Measurements from ENCODE around the gene MYO1E.

Gene MYO1E

DNA sequence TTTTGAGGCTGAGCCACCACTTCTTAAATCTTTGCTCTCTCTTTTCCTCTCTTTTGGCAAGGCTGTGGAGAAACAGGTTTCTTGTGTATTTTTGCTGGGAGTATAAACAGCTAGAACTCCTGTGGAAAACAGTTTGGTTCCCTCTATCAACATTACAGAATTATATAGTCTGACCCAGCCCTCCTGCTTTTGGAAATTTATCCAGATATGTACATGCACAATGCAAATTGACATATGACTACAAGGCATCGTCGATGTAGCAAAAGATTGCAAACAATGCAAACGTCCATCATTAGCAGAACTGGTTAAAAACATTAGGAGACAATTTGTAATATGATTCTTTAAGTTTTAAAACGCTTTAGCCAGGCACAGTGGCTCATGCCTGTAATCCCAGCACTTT lies 12.5 kb upstream of the MYO1E start:
- no peak for DNase-seq

DNA sequence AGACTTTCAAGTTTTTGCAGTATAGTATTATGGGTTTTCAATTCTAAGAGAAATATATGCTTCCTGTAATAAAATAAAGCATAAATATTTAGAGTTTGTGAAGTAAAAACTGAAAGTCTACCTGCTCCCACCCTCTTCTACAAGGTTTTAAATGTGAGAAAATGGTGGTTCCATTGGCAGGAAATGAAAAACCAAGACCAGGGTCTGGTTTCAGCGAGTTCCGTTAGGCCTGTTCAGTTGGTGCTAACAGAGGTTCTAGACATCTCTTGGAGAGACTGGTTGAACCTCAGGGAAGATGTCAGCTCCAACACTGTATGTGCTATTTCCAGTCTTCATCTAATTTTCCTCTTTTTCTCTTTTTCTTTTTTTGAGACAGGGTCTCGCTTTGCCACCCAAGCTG lies 11.8 kb upstream of the MYO1E start:
- no peak for DNase-seq

DNA sequence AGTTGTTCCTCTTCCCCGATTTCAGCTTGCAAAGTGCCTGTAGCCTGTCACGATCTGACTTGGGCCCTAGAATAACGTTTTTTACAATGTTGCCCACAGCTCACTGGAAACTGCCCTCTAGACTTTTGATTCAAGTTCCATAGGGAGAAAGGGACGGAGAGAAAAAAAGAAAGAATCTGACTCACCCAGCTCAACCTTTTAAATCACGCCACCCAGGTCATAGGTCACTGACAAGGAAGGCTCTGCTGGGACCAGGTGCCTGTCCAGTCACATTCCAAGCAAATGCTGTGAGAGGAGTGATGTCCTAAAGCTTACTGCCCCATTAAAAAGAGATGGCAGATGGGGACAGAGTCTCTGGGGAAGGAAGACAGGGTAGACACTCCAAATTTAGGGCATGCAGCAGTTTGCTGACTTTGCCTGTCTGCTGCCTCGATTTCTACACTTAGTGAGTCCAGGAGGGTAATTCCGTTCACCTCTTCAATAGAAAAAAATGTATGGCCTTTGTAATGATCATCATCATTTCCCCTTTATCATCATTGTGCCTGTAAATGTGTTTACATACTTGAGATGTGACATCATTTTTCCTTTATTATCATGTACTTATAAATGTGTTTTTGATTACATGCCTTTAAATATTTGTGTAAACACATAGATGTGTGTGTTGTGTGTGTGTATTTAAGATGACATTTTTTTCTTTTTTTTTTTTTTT lies 8.4 kb upstream of the MYO1E start:
- no peak for DNase-seq

DNA sequence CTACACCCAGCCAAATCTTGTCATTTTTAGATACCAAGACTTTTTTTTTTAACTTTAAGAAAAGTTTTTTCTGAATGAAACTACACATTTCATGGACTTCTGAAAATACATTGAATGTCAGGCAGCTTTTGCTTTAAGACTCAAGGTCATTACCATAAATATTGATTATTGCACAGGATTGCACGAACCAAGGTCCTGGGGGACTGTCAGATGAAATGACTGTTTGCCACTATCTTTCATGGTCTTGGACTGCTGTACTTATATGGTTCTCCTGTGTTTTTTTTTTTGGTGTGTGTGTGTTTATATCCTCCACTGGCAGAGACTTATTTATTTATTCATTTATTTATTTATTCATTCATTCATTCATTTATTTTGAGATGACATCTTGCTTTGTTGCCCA lies 6.9 kb upstream of the MYO1E start:
- DNase-seq = no peak

DNA sequence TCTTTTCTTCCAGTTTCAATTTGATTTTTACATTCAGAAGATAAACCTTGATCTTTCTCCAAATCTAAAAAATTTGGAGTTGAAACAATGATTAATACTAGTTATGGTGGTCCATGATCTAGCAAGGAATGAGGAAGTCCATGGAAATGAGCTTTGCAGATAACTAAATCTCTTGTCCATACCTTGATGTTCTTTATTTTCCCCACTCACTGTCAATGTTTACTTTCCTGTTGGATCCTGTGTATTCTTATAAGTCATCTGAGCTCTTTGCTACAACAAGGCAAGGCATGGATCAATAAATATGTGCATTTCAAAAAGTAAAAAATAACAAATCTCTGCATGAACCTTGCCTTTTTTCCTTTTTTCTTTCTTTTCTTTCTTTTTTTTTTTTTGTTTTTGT lies 6.2 kb upstream of the MYO1E start:
- no peak for DNase-seq

DNA sequence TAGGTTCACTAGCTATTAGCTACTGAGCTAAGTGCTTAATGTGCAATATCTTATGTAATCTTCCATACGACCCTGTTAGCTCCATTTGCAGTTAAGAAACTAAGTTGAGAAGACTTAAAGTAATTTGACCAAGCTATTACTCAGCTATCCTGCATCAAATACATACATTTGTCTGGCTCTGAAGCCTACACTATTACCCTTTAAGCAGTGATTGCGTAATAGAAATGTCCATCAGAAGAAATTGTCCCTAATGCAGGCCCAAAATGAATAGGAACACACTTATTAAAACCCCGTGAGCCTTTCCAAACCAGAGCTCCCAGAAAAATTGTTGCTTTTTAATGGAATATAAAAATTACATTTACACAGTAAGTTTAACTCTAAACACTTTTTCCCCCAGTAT lies 5.3 kb upstream of the MYO1E start:
- DNase-seq = no peak

DNA sequence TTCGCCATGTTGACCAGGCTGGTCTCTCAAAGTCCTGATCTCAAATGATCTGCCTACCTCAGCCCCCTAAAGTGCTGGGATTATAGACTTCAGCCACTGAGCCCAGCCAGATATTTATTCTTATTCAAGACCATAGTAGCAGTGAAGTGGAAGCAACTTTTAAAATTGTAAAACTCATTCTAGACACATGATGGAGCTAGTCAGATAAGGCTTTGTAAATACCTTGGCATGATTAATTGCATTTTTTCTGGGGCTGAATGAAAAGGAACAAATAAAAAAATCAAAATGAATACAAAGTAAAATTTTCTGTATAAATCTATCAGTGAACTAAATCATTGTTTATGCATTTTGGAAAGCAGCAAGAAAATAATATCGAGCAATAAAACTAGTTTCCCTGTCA lies 4.1 kb upstream of the MYO1E start:
- no peak for DNase-seq

DNA sequence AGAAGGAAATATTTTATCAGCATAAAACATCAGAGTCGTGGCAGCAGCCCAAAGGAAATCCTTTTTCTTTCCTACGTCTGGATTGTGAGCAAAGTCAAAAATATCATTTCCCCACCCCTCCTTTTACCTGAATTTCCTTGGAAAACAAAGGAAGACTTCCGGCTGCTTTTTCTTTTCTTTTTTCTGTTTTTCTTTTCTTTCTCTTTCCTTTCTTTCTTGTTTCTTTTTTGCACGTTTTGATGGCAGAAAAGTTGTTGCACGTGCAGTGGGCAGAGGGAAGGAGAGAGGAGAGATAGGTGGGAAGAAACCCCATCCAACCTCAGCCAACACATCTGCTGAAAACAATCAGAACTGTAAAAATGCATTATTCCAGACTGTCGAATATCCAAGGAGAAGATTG lies 544 bp upstream of the MYO1E start:
- DNase-seq = no peak

DNA sequence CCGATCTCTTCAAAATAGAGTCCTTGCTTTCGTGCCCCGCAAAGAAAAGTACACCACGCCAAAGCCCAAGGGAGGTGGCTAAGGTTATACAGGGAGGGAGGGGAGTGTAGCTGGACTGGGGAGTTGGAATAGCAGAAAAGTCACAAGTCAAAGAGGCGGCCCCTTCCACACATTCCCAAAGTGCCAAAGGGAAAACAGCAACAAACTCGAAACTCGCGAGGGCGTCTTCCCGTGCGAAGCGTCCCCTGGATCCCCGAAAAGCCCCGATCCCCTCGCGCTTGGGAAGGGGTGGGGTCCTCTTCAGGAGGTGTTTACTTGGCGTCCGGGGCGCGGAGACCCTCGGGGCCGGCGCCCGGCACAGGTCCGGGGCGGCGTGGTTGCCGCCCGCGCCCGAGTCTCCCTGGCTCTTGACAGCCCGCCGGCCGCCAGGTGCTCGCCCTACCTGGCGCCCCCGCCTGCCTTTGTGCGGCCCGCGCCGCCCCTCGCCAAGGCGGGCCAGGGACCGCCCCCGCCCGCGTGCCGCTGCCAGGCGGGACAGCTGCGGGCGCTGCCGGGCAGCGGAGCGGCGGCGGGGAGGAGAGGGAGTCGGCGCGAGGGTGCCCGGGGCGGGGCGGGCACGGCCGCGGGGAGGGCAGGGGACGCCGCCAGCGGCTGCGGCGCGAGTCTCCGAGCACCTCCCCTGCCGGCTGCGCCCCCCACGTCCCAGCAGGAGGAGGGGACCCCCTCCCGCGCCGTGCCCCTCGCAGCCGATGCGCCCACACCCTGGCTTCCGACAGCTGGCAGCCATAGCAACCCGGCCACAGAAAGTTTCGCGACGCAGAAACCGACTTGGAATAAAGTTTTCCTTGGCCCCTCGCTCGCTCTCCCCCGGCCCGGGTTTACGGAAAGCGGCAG lies 966 bp downstream of the MYO1E start:
- no peak for DNase-seq

DNA sequence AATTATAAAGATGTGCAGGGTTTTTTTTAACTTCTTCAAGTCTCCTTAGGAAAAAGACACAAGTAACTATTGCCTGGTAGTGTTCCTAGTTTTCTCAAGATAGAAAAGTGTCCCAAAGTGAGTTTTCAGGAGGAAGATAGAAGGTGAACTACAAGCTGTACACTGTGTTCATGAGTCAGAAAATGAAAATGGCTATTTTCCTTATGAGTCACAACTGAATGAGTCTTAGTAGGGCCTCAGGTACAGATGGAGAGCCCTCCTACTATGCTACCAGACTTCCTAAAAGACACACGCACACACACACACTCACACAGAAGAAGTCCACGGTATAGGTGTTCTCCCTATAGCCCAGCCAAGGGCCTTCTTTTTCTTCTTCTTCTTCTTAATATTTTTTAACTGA lies 3.1 kb downstream of the MYO1E start:
- DNase-seq = no peak

DNA sequence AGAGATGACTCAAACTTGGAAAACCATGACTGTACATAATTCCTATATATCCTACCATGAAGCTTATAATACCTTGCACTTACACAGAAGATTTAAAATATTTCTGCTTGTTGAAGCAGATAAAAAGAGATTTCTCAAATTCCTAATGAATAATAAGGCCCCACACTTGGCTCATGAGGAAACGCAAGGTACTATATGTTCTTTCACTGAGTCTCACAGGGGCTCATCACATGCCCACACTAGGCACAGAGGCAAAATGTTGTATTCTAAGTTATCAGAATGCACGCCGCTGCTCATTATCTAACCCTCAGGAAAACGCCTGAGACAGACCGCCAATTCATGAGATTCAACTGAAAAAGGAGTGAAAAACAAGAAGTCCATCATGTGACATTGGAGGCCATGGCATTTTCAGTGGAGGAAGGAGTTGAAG lies 5.6 kb downstream of the MYO1E start:
- no peak for DNase-seq

DNA sequence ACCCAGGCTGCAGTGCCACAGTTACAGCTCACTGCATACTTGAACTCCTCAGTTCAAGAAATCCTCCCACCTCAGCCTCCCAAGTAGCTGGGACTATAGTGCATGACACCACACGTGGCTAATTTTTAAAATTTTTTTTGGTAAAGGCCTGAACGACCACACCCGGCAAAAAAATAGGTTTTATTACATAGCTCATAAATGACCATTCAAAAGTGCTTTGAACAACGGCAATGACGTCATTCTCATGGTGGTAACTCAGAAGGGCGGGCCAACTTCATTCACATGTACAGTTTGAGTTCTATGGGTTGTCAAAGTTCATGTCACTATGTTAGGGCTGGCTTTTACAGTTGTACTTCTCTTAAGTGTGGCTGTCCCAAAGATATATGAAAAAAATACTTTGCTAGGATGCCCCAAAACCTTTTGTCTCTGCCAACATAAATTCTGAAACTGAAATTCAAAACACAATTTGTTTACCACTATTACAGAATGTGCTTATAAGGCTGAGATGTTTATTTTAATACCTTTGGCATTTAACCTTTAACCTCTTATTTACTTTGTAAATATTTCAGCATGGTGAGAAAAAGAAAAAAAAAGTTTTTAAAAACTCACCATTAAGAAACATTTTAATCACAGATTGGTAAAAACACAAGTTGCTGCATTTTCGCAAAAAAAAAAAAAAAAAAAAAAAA lies 6.2 kb downstream of the MYO1E start:
- no peak for DNase-seq

DNA sequence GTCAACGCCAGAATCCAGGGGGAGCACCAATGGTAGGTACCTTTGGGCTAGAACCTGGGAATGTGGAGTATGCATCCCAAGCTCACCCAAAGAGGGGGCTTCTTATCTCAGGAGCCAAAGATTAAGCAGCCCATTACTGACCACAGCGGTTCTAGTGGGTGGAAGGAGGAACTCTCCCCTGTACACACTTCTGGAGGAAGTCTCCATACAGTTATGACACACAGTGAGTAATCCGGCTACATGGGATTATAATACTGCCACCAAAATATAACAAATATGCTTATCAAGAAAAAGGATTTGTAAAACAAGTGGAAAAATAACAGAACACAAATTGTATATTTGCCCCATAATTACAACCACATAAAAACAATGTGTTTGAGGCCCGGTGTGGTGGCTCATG lies 8.4 kb downstream of the MYO1E start:
- DNase-seq = no peak

DNA sequence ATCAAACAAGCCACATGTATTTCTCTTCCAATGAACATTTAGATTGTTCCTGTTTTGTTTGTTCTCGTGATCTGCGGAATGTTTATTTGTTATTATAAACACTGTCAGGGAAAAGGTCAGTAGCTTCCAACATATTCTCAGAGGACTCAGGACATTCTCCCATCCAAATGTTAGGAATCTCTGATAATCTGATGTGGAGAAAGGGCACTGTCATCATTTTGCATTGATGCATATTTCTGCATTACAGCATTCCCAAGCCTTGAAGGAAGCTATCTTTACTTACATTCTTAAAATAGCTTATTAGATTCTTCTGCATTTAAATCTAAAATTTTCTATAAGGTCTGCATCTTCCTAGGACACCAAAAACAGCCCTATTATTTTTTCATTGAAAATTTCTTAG lies 10.3 kb downstream of the MYO1E start:
- no peak for DNase-seq

DNA sequence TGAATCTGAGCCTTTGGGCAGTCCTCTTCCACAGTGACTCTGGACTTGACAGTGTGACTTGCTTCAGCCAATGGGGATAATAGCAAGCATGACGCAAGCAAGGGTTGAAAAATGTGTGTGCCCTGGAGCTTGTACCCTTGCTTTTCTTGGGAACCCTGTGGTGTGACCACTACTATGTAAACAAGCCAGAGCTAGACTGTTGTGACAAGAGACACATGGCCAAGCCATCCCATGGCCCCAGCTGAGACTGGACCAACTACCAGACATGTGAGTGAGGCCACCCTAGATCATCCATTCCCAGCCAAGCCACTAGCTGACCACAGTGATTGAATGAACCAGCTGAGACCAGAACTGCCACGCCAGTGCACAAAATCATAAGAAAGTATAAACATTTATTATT lies 11.8 kb downstream of the MYO1E start:
- DNase-seq = no peak

DNA sequence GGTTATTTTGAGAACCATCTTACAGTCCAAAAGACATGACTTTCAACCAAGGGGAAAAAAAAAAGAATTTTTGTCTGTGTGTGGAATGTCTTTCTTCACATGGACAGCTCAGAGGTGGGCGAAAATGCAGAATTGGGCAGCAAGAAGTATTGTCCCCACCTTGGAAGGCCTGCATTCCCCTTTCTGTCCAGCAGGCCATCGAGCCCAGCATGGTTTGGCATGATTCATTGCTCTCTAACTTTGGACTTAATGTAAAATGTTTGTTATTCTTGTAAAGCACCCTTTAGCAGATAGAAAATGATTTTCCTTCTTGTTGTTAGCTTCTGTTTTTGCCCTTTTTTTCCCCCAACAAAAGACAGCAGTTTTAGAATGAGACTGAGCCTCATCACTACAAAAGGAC lies 12.4 kb downstream of the MYO1E start:
- no peak for DNase-seq

DNA sequence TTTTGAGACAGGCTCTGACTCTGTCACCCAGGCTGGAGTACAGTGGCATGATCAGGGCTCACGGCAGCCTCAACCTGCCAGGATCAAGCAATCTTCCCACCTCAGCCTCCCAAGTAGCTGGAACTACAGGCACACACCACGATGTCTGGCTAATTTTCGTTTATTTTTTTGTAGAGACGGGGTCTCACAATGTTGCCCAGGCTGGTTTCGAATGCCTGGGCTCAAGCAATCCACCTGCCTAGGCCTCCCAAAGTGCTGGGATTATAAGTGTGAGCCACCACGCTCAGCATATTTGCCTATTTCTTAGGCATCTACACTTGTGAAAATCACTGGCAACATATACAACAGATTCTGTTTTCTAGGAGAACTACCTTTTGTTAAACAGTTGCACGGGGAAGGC lies 16.9 kb downstream of the MYO1E start:
- DNase-seq = no peak

DNA sequence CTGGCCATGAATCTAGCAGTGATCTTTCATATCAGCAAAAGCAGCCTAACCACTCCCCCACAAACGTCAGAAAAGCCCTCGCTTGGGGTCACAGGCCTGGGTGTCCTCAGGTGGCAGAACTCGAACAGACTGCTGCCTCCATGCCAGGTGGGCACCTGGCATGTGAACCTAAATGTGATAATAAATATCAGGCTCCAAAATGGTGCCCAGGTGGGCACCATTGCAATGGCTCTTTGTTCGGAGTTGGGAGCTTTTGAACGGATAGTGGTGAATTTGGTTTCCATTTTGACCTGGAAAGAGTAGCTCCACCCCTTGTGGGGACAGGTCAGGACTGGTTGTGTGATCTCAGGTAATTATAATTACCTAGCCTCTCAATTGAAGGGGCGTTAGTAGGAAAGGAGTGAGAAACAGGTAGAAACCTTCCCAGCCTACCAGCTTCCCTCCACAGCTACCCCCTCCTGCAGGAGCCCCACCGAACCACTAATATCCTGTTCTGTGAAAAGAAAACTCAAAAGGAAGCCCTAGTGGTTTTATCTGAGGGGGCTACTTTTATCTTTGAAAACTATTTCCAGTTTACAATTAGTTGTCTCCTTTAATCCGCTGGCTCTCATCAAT lies 18.1 kb downstream of the MYO1E start:
- DNase-seq = no peak

DNA sequence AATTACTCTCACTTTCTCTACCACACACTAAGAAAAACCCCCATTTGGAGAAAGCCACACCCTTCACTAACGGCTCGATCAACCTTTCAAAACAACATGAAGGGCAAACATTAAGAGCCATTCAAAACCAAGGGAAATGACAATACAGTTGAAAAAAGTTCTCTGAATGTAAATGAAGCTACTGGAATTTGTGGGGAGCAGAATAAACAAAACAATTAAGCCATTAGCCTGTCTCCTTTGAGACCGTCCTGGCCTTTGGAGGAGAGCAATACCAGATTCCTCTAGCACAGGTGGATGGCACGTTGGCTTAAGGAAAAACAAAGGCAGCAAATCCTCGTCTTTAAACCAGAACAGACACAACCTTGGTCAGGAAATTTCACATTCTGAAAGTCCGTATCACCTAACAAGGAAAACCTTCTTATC lies 18.7 kb downstream of the MYO1E start:
- DNase-seq = no peak

DNA sequence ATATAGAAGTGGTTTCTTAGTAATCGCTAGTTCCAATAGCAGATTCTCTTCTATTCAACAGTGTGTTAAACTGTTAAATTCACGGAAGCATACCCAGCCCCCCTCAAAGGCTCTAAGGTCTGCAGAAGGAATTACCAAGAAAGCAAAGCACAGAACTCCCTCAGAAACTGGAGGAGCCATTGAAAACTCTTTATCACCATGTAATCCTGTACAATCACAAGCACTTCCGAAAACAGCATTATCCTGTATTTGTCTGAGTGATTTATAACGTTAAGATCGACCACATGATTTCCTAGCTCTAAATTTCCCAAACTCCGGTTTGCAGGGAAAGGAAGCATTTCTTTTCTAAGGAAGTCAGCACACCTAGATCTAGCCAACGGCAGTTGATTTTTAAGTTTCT lies 20.0 kb downstream of the MYO1E start:
- DNase-seq = no peak

DNA sequence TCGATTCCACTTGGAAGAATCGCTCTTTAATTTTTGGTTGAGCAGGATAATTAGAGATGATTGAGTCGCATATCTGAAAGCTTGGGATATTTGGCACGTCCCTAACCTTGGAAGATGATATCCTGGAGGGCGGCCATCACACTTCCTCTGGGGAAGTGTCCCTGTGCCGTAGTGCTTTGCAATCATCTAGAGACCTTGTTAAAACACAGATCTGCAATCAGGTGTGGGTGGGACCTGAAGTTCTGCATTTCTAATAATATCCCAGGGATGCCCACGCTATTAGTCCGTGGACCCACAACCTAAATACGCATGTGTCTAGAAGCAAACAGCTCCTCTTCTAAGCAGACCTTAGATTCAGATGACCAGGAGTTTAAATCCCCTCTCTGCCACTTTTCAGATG lies 20.5 kb downstream of the MYO1E start:
- DNase-seq = no peak

DNA sequence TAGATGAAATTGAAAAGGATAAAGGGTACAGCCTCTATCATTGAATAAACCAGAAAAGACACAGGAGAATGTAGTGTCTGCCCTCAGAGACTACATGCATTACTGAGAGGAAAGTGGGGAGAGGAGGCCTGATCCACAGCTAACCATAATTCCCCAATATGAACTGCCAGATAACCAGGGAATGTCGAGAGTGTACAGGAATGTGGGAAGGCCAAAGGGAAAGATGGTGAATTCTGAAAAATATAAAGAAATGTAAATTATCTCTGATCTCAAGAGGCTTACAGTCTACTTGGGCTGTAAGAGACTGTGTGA lies 22.3 kb downstream of the MYO1E start:
- no peak for DNase-seq

DNA sequence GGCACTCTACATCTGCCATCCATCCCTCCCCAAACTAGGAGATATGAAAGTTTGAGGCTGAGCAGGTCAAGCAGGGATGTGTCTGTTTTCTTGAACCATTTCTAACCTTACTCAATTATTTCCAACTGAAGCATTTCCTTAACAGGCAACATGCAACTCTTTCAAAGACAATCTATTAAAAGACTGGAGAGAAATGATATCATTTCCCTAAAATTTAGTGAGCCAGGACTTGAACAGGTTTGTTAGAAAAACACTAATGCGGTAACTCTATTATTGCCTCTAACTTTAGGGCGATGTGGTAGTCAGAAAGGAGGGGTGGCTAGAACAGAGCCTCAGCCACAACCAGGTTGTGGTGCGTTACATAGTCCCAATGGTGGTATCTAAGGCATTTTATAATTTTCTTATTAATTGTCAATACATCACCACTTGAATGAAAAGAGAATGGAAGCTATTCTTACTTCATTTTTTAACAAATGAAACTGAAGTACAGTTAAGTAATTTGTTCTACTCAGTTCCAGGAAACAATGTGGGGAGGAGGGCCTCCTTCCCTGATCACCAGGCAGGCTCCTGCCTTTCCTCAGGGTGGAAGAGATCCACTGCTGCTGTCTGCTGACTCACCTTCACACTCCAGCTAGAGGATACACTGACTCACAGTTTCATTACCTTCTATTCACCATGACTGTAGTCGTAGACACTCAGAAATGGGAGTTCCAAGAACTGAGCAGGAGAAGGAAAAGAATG lies 22.8 kb downstream of the MYO1E start:
- no peak for DNase-seq
